ENCODE data around the gene USP37. TPM values are rescaled to one million over a fixed set of nuclear protein-coding genes. Genes with fewer than 3 reads are reported as not detected.

Gene USP37
- polyA plus RNA-seq, 1 of the 3 experiments (the other 2 are of a cell fraction): 0.95 TPM

DNA sequence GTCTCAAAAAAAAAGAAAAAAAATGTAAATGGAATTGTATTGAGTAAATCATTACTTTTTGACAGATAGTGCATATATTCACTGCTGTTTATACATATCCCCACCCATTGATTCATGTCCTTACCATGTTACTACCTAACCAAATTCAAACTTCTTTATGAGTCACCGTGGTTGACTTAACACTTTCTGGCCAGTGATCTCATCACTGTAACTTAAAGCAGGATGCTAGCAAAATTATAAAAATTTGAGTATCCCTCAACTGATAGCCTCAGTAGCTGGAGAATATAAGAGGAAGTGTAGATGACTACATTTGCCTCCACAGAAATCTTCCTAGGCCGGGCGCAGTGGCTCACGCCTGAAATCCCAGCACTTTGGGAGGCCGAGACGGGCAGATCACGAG is 13.9 kb upstream of the USP37 start:
- no peaks in the 10 kb centered on the region for H3K27me3 ChIP-seq (ENCODE audit: insufficient read depth)
- peaks cover 36 to 58% of the 10 kb centered on the region in 2 experiments for H3K36me3 ChIP-seq (replicated peaks in 1 of 2; ENCODE audit: control insufficient read depth in 1 of 2, insufficient read depth in 2 of 2, low read length in 1 of 2)
- H3K4me2 ChIP-seq: peak overlapping the region; percentile 18; the same call in 1 of the 2 replicates
- H3K27ac ChIP-seq (ENCODE audit: low read depth in 2 of 2, low read length in 1 of 2): peak overlapping the region in 1 of 2 experiments; percentile 56; a peak in 2 of 4 replicates
- peaks cover 80% of the 10 kb centered on the region for H3K79me2 ChIP-seq (ENCODE audit: insufficient read depth)
- DNase-seq: no peak
- TF ChIP-seq MXI1 (IDR thresholded peaks at IDR 0.05; ENCODE audit: low read depth, low read length): no peak
- TF ChIP-seq FOSL2 (IDR thresholded peaks at IDR 0.05; ENCODE audit: borderline replicate concordance, low read depth): peak; percentile 69; the same call in 1 of the 2 replicates
- peak; percentile 12; the same call in 1 of the 2 replicates for TF ChIP-seq TCF12 (IDR thresholded peaks at IDR 0.05)
- peak; percentile 53 for TF ChIP-seq JUND (IDR thresholded peaks at IDR 0.05)
- no peak for TF ChIP-seq NFIC (IDR thresholded peaks at IDR 0.05; ENCODE audit: borderline replicate concordance)
- peaks cover 5 to 6% of the 10 kb centered on the region in 2 experiments; a peak in 2 of 4 replicates for H3K4me1 ChIP-seq (ENCODE audit: control insufficient read depth in 1 of 2, insufficient read depth in 2 of 2, low read depth in 1 of 2, low read length in 1 of 2)
- 75% methylated on average over 7 of the region's 7 CpGs for WGBS (ENCODE audit: low lambda C conversion rate)
- peaks cover 28% of the 10 kb centered on the region for H3F3A ChIP-seq (replicated peaks; ENCODE audit: insufficient read depth)
- no peak overlapping the region for H3K4me3 ChIP-seq (ENCODE audit: low read depth in 2 of 2, low read length in 1 of 2)
- H2AFZ ChIP-seq (ENCODE audit: low read depth): no peak overlapping the region
- POLR2A ChIA-PET: no interaction called here
- H4K20me1 ChIP-seq (ENCODE audit: insufficient read depth): peaks cover 24% of the 10 kb centered on the region; the same call in 1 of the 2 replicates
- no peak overlapping the region for H3K9ac ChIP-seq
- H3K9me2 ChIP-seq: no peaks in the 10 kb centered on the region
- H3K9me3 ChIP-seq: no peaks in the 10 kb centered on the region
- CTCF ChIA-PET: interaction anchor here (0.6 kb wide), 1 partner anchor 426 kb away, joined by 3 read pairs; no protein-coding TSS in a partner anchor

DNA sequence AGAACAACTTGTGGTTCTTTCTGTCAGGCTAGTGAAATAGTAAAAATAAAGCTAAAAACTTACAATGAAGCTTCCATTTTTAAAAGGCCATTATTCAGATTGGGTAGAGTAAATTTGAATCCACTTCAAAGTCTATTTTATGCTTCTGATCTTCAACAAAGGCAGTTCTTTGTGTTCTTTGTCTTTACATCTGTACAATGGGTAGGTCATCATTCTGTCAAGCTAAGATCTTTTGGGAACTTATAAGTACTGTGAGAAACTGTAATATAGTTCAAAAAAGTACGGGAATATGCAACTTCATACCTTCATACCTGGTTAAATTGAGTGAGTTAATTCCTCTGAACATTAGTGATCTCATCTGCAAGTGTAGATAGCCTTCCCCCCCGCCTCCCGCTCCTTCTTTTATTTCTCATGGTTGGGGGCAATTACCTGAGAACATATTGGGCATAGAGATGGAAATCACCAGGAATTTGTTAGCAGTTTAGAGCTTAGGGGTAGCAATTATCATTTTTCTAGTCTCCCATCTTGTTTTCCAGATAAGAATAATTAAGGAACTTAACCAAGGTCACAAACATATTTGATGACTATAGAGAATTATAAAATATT is 10.2 kb upstream of the USP37 start:
- CTCF ChIA-PET: interaction anchor here (0.8 to 1.7 kb wide), 3 partner anchors 13 to 40 kb away, joined by 3 to 5 read pairs (median 3); no protein-coding TSS in a partner anchor
- peaks cover 35 to 61% of the 10 kb centered on the region in 2 experiments for H3K36me3 ChIP-seq (replicated peaks in 1 of 2; ENCODE audit: control insufficient read depth in 1 of 2, insufficient read depth in 2 of 2, low read length in 1 of 2)
- H3F3A ChIP-seq (replicated peaks; ENCODE audit: insufficient read depth): peaks cover 22% of the 10 kb centered on the region
- H3K4me1 ChIP-seq (ENCODE audit: control insufficient read depth in 1 of 2, insufficient read depth in 2 of 2, low read depth in 1 of 2, low read length in 1 of 2): peaks cover 5 to 6% of the 10 kb centered on the region in 2 experiments; a peak in 2 of 4 replicates
- DNase-seq: no peak
- POLR2A ChIA-PET: no interaction called here
- no peak overlapping the region for H3K4me3 ChIP-seq (ENCODE audit: low read depth in 2 of 2, low read length in 1 of 2)
- H3K27ac ChIP-seq (ENCODE audit: low read depth in 2 of 2, low read length in 1 of 2): no peak overlapping the region
- H3K9ac ChIP-seq: no peak overlapping the region
- H3K9me3 ChIP-seq: no peaks in the 10 kb centered on the region
- H4K20me1 ChIP-seq (ENCODE audit: insufficient read depth): peaks cover 37% of the 10 kb centered on the region; the same call in 1 of the 2 replicates
- no peaks in the 10 kb centered on the region for H3K27me3 ChIP-seq (ENCODE audit: insufficient read depth)
- WGBS (ENCODE audit: low lambda C conversion rate): 93% methylated on average over 3 of the region's 3 CpGs
- H3K4me2 ChIP-seq: no peak overlapping the region
- no peak overlapping the region for H2AFZ ChIP-seq (ENCODE audit: low read depth)
- peaks cover 94% of the 10 kb centered on the region for H3K79me2 ChIP-seq (ENCODE audit: insufficient read depth)
- no peaks in the 10 kb centered on the region for H3K9me2 ChIP-seq
- TF ChIP-seq, protein P1, sequence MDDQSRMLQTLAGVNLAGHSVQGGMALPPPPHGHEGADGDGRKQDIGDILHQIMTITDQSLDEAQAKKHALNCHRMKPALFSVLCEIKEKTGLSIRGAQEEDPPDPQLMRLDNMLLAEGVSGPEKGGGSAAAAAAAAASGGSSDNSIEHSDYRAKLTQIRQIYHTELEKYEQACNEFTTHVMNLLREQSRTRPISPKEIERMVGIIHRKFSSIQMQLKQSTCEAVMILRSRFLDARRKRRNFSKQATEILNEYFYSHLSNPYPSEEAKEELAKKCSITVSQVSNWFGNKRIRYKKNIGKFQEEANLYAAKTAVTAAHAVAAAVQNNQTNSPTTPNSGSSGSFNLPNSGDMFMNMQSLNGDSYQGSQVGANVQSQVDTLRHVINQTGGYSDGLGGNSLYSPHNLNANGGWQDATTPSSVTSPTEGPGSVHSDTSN (IDR thresholded peaks at IDR 0.05): no peak
- TF ChIP-seq SMC3 (IDR thresholded peaks at IDR 0.05; ENCODE audit: low read depth, low read length) (no peak), TEAD4 (IDR thresholded peaks at IDR 0.05; ENCODE audit: borderline replicate concordance, insufficient read depth) (no peak), RCOR1 (IDR thresholded peaks at IDR 0.05; ENCODE audit: low read length) (no peak), RFX5 (IDR thresholded peaks at IDR 0.05; ENCODE audit: low read length) (no peak), GATA2 (CRISPR knock-in tag; IDR thresholded peaks at IDR 0.05) (no peak), FOXJ3 (CRISPR knock-in tag; IDR thresholded peaks at IDR 0.05) (no peak), FOXM1 (IDR thresholded peaks at IDR 0.05; ENCODE audit: low read depth) (no peak), MEF2A (IDR thresholded peaks at IDR 0.05; ENCODE audit: borderline replicate concordance, low read depth) (no peak), GABPA (IDR thresholded peaks at IDR 0.05; ENCODE audit: low read depth) (no peak), MXI1 (IDR thresholded peaks at IDR 0.05; ENCODE audit: low read depth, low read length) (no peak)
- TF ChIP-seq, protein P2, sequence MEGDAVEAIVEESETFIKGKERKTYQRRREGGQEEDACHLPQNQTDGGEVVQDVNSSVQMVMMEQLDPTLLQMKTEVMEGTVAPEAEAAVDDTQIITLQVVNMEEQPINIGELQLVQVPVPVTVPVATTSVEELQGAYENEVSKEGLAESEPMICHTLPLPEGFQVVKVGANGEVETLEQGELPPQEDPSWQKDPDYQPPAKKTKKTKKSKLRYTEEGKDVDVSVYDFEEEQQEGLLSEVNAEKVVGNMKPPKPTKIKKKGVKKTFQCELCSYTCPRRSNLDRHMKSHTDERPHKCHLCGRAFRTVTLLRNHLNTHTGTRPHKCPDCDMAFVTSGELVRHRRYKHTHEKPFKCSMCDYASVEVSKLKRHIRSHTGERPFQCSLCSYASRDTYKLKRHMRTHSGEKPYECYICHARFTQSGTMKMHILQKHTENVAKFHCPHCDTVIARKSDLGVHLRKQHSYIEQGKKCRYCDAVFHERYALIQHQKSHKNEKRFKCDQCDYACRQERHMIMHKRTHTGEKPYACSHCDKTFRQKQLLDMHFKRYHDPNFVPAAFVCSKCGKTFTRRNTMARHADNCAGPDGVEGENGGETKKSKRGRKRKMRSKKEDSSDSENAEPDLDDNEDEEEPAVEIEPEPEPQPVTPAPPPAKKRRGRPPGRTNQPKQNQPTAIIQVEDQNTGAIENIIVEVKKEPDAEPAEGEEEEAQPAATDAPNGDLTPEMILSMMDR (IDR thresholded peaks at IDR 0.05): no peak
- TF ChIP-seq, protein P3, sequence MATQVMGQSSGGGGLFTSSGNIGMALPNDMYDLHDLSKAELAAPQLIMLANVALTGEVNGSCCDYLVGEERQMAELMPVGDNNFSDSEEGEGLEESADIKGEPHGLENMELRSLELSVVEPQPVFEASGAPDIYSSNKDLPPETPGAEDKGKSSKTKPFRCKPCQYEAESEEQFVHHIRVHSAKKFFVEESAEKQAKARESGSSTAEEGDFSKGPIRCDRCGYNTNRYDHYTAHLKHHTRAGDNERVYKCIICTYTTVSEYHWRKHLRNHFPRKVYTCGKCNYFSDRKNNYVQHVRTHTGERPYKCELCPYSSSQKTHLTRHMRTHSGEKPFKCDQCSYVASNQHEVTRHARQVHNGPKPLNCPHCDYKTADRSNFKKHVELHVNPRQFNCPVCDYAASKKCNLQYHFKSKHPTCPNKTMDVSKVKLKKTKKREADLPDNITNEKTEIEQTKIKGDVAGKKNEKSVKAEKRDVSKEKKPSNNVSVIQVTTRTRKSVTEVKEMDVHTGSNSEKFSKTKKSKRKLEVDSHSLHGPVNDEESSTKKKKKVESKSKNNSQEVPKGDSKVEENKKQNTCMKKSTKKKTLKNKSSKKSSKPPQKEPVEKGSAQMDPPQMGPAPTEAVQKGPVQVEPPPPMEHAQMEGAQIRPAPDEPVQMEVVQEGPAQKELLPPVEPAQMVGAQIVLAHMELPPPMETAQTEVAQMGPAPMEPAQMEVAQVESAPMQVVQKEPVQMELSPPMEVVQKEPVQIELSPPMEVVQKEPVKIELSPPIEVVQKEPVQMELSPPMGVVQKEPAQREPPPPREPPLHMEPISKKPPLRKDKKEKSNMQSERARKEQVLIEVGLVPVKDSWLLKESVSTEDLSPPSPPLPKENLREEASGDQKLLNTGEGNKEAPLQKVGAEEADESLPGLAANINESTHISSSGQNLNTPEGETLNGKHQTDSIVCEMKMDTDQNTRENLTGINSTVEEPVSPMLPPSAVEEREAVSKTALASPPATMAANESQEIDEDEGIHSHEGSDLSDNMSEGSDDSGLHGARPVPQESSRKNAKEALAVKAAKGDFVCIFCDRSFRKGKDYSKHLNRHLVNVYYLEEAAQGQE (IDR thresholded peaks at IDR 0.05; ENCODE audit: low read depth, low read length): no peak
- TF ChIP-seq, protein P4, sequence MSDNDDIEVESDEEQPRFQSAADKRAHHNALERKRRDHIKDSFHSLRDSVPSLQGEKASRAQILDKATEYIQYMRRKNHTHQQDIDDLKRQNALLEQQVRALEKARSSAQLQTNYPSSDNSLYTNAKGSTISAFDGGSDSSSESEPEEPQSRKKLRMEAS (IDR thresholded peaks at IDR 0.05; ENCODE audit: low read depth): no peak
- TF ChIP-seq, protein P5, sequence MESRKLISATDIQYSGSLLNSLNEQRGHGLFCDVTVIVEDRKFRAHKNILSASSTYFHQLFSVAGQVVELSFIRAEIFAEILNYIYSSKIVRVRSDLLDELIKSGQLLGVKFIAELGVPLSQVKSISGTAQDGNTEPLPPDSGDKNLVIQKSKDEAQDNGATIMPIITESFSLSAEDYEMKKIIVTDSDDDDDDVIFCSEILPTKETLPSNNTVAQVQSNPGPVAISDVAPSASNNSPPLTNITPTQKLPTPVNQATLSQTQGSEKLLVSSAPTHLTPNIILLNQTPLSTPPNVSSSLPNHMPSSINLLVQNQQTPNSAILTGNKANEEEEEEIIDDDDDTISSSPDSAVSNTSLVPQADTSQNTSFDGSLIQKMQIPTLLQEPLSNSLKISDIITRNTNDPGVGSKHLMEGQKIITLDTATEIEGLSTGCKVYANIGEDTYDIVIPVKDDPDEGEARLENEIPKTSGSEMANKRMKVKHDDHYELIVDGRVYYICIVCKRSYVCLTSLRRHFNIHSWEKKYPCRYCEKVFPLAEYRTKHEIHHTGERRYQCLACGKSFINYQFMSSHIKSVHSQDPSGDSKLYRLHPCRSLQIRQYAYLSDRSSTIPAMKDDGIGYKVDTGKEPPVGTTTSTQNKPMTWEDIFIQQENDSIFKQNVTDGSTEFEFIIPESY (IDR thresholded peaks at IDR 0.05; ENCODE audit: borderline replicate concordance, low read depth): no peak
